Erythroblast (primary cell): ENCODE results near the gene ORM1.

Source experiments
- GATA1 ChIP-seq: IDR thresholded peaks from 2 replicates; pipeline ENCODE4 v1.6.1; 2011; ENCODE audit warnings: low read depth, mild to moderate bottlenecking, control low read depth, low read length, moderate library complexity
- POLR2A ChIP-seq: IDR thresholded peaks from 2 replicates; pipeline ENCODE4 v1.6.1; 2011; ENCODE audit warnings: mild to moderate bottlenecking, low read length

- TF ChIP-seq POLR2A (no peak), GATA1 (no peak)
These were observed 49.3 kb downstream of the ORM1 start for GRCh38 chr9:114371973-114372917.
